Mesenchymal stem cell (in vitro differentiated cells and primary cell): Measurements from ENCODE around the gene NR5A2.

Experiments
- DNase-seq: peaks from one replicate; pipeline ENCODE4 v3.0.0-alpha.2; 2013
- H2AFZ ChIP-seq: one replicate; pipeline ENCODE4 v1.6.1; 2013; ENCODE audit warnings: low read depth, mild to moderate bottlenecking, control low read depth, inconsistent platforms, low read length, moderate library complexity
- H2AK5ac ChIP-seq: 2 replicates; pipeline ENCODE4 v1.6.1; 2013; ENCODE audit warnings: low read length, moderate library complexity, mild to moderate bottlenecking, inconsistent platforms; ENCODE audit not compliant: severe bottlenecking
- H2BK120ac ChIP-seq: one replicate; pipeline ENCODE4 v1.6.1; 2013; ENCODE audit warnings: low read depth, mild to moderate bottlenecking, inconsistent platforms, low read length, moderate library complexity
- H2BK12ac ChIP-seq, 2 experiments: one replicate each; pipeline ENCODE4 v1.6.1; 2013; ENCODE audit warnings: inconsistent platforms in 2 of 2, low read length in 2 of 2, mild to moderate bottlenecking in 2 of 2, moderate library complexity in 2 of 2, control low read depth in 1 of 2
- H2BK15ac ChIP-seq: one replicate; pipeline ENCODE4 v1.6.1; 2013; ENCODE audit warnings: mild to moderate bottlenecking, low read depth, inconsistent platforms; ENCODE audit not compliant: poor library complexity, severe bottlenecking
- H2BK5ac ChIP-seq: 2 replicates; pipeline ENCODE4 v1.6.1; 2013; ENCODE audit warnings: low read depth, mild to moderate bottlenecking, low read length, control low read depth, inconsistent platforms; ENCODE audit not compliant: poor library complexity, severe bottlenecking
- H3K14ac ChIP-seq, 2 experiments: one replicate each; pipeline ENCODE4 v1.6.1; 2013; ENCODE audit warnings: inconsistent platforms in 2 of 2, low read length in 2 of 2, control low read depth in 1 of 2, mild to moderate bottlenecking in 1 of 2, moderate library complexity in 1 of 2
- H3K18ac ChIP-seq, 2 experiments: one replicate each; pipeline ENCODE4 v1.6.1; 2013; ENCODE audit warnings: inconsistent platforms in 2 of 2, low read length in 2 of 2, control low read depth in 1 of 2, low read depth in 1 of 2, mild to moderate bottlenecking in 1 of 2
- H3K23ac ChIP-seq, 2 experiments: one replicate each; pipeline ENCODE4 v1.6.1; 2013; ENCODE audit warnings: inconsistent platforms in 2 of 2, low read length in 2 of 2, mild to moderate bottlenecking in 2 of 2, moderate library complexity in 2 of 2, control low read depth in 1 of 2
- H3K27ac ChIP-seq: 2 replicates; pipeline ENCODE4 v1.5.1; 2013; ENCODE audit warnings: mild to moderate bottlenecking, moderate library complexity, low read length, control low read depth, inconsistent platforms; ENCODE audit not compliant: poor library complexity, severe bottlenecking
- H3K27me3 ChIP-seq, 2 experiments: 2 replicates each; pipeline versions ENCODE4 v1.6.1 to v1.7.0; 2013; ENCODE audit warnings: low read length in 2 of 2, mild to moderate bottlenecking in 2 of 2, moderate library complexity in 2 of 2, control low read depth in 1 of 2, inconsistent platforms in 1 of 2; ENCODE audit not compliant: control insufficient read depth in 1 of 2, insufficient read depth in 1 of 2
- H3K36me3 ChIP-seq, 2 experiments: 2 replicates each; pipeline versions ENCODE4 v1.6.1 to v1.7.0; 2013; ENCODE audit warnings: low read length in 2 of 2, control low read depth in 1 of 2, inconsistent platforms in 1 of 2, low read depth in 1 of 2, mild to moderate bottlenecking in 1 of 2; ENCODE audit not compliant: insufficient read depth in 2 of 2, control insufficient read depth in 1 of 2
- H3K4ac ChIP-seq, 2 experiments: one replicate each; pipeline ENCODE4 v1.6.1; 2013; ENCODE audit warnings: inconsistent platforms in 2 of 2, low read length in 2 of 2, mild to moderate bottlenecking in 2 of 2, moderate library complexity in 2 of 2, control low read depth in 1 of 2, low read depth in 1 of 2
- H3K4me1 ChIP-seq: 2 replicates; pipeline ENCODE4 v1.6.1; 2013; ENCODE audit warnings: low read depth, low read length, control low read depth; ENCODE audit not compliant: control insufficient read depth, insufficient read depth
- H3K4me2 ChIP-seq: 2 replicates; pipeline ENCODE4 v1.6.1; 2013; ENCODE audit warnings: low read length, mild to moderate bottlenecking, inconsistent platforms; ENCODE audit not compliant: poor library complexity, severe bottlenecking
- H3K4me3 ChIP-seq, 2 experiments: 2 replicates each; pipeline versions ENCODE4 v1.5.1 to v1.7.0; 2013; ENCODE audit warnings: low read length in 2 of 2, mild to moderate bottlenecking in 2 of 2, control low read depth in 1 of 2, low read depth in 1 of 2; ENCODE audit not compliant: insufficient read depth in 1 of 2
- H3K79me1 ChIP-seq: replicated peaks from 2 replicates; pipeline ENCODE4 v1.6.1; 2013; ENCODE audit warnings: mild to moderate bottlenecking, control low read depth, low read length, inconsistent platforms; ENCODE audit not compliant: poor library complexity, severe bottlenecking
- H3K9ac ChIP-seq: 2 replicates; pipeline ENCODE4 v1.7.0; 2013; ENCODE audit warnings: mild to moderate bottlenecking, low read length, moderate library complexity
- H3K9me3 ChIP-seq: 2 replicates; pipeline ENCODE4 v1.7.0; 2013; ENCODE audit warnings: mild to moderate bottlenecking, low read length; ENCODE audit not compliant: control insufficient read depth
- H4K8ac ChIP-seq: one replicate; pipeline ENCODE4 v1.6.1; 2013; ENCODE audit warnings: inconsistent platforms, mild to moderate bottlenecking, low read length, moderate library complexity
- H4K91ac ChIP-seq: one replicate; pipeline ENCODE4 v1.6.1; 2013; ENCODE audit warnings: mild to moderate bottlenecking, low read length, inconsistent platforms
- WGBS: methylation state at CpG from one replicate; pipeline ENCODE4 v1.1.7; 2013; ENCODE audit warnings: mixed read lengths; 5-methylcytosine and 5-hydroxymethylcytosine counted together

NR5A2 gene

GRCh38 chr1:200049810-200050209 lies 22.3 kb downstream of the NR5A2 start:
- no peak overlapping the region for H3K4me2 ChIP-seq
- H3K79me1 ChIP-seq: no peaks in the 10 kb centered on the region
- H3K18ac ChIP-seq: no peak overlapping the region
- no peak overlapping the region for H3K14ac ChIP-seq
- H2AK5ac ChIP-seq: no peak overlapping the region
- no peak overlapping the region for H2BK15ac ChIP-seq
- no peak overlapping the region for H4K8ac ChIP-seq
- no peak overlapping the region for H4K91ac ChIP-seq
- H3K27ac ChIP-seq: no peak overlapping the region
- no peak for DNase-seq
- no peak overlapping the region for H3K4me3 ChIP-seq
- no peak overlapping the region for H2BK120ac ChIP-seq
- no peaks in the 10 kb centered on the region for H3K4me1 ChIP-seq
- no peak overlapping the region for H3K23ac ChIP-seq
- 86% methylated on average over 7 of the region's 7 CpGs for WGBS
- H2BK5ac ChIP-seq: no peak overlapping the region
- peaks cover 16 to 18% of the 10 kb centered on the region in 2 experiments for H3K27me3 ChIP-seq
- H3K36me3 ChIP-seq: no peaks in the 10 kb centered on the region
- no peak overlapping the region for H2AFZ ChIP-seq
- H2BK12ac ChIP-seq: no peak overlapping the region
- H3K4ac ChIP-seq: no peak overlapping the region
- no peak overlapping the region for H3K9ac ChIP-seq
- no peaks in the 10 kb centered on the region for H3K9me3 ChIP-seq

DNA sequence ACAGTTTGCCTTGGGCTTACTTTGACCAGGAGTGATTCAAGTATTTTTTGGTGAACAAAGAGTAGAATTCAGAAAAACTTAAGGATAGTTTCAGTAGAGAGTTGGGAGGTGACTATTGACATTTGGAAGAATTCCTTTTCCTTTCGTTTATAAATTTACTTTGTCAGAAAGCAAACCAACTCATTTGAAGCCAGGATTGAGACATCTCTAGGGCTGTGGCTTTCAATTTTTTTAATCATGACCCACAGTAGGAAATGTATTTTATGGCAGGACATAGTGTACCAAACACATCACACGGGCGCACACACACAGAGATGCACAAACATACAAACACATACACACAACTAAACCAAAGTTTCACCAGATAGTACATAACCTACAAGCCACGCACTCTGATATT lies 24.1 kb downstream of the NR5A2 start:
- H4K8ac ChIP-seq: no peak overlapping the region
- no peak overlapping the region for H3K14ac ChIP-seq
- H2BK5ac ChIP-seq: no peak overlapping the region
- peaks cover 12 to 16% of the 10 kb centered on the region in 2 experiments for H3K27me3 ChIP-seq
- H3K4me2 ChIP-seq: no peak overlapping the region
- no peaks in the 10 kb centered on the region for H3K9me3 ChIP-seq
- no peak overlapping the region for H2AFZ ChIP-seq
- no peak overlapping the region for H3K4me3 ChIP-seq
- no peak overlapping the region for H3K27ac ChIP-seq
- H2AK5ac ChIP-seq: no peak overlapping the region
- no peak overlapping the region for H2BK12ac ChIP-seq
- no peak for DNase-seq
- no peak overlapping the region for H3K9ac ChIP-seq
- H3K36me3 ChIP-seq: no peaks in the 10 kb centered on the region
- H3K4me1 ChIP-seq: no peaks in the 10 kb centered on the region
- no peak overlapping the region for H3K18ac ChIP-seq
- no peak overlapping the region for H4K91ac ChIP-seq
- H3K79me1 ChIP-seq: no peaks in the 10 kb centered on the region
- H2BK120ac ChIP-seq: no peak overlapping the region
- H2BK15ac ChIP-seq: no peak overlapping the region
- no peak overlapping the region for H3K23ac ChIP-seq
- 93% methylated on average over 4 of the region's 4 CpGs for WGBS
- no peak overlapping the region for H3K4ac ChIP-seq

DNA sequence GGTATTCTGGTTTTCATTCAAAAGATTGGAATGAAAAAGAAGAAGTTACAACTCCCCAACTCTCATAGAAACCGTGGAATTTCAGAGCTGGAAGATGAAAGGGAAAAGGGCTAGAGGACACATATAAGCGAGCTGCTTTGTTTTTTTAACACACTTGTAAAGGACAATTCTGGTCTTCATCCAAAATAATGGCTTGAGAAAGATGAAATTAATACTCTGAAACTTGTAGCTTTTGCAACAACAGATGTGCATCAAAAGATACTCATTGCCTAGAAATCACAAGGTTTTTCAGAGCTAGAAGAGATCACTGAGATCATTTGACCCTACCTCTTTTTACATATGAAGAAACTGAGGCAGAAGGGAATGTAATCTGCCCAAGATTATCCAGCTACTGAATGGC lies 25.6 kb downstream of the NR5A2 start:
- no peak overlapping the region for H2AFZ ChIP-seq
- WGBS: no CpG with 5 or more reads among the region's 2 CpGs
- H3K23ac ChIP-seq: no peak overlapping the region
- no peak overlapping the region for H4K8ac ChIP-seq
- no peak overlapping the region for H4K91ac ChIP-seq
- no peak overlapping the region for H3K4me3 ChIP-seq
- no peaks in the 10 kb centered on the region for H3K36me3 ChIP-seq
- no peaks in the 10 kb centered on the region for H3K79me1 ChIP-seq
- H2BK15ac ChIP-seq: no peak overlapping the region
- no peaks in the 10 kb centered on the region for H3K9me3 ChIP-seq
- H2BK12ac ChIP-seq: no peak overlapping the region
- no peak overlapping the region for H2BK120ac ChIP-seq
- no peak overlapping the region for H3K14ac ChIP-seq
- H2BK5ac ChIP-seq: no peak overlapping the region
- no peak overlapping the region for H2AK5ac ChIP-seq
- no peak overlapping the region for H3K18ac ChIP-seq
- peaks cover 14 to 16% of the 10 kb centered on the region in 2 experiments for H3K27me3 ChIP-seq
- no peak overlapping the region for H3K4me2 ChIP-seq
- DNase-seq: no peak
- no peak overlapping the region for H3K4ac ChIP-seq
- H3K9ac ChIP-seq: no peak overlapping the region
- H3K27ac ChIP-seq: no peak overlapping the region
- H3K4me1 ChIP-seq: no peaks in the 10 kb centered on the region

DNA sequence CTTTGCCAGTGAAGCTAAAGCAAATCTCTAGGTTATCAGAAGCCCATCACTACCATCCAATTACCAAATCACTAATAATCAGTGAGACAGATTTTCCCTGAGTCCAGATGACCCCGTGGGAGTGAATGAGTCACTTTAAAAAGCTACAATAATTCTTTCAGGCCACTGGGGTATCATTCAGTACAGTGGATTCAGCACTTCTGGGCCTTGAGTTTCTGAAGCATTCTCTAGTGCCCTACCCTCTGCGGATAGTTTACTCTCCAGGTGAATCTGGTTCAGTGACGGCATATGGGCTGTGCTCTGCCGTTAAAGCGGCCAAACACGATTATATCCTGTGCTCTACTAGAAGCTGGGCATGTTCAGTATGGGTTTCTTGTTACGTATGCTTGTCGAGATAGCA lies 26.1 kb downstream of the NR5A2 start:
- Histone ChIP-seq H3K27ac (no peak overlapping the region), H3K9ac (no peak overlapping the region), H2BK120ac (no peak overlapping the region), H3K14ac (no peak overlapping the region), H3K9me3 (no peaks in the 10 kb centered on the region), H3K27me3 (peaks cover 9 to 11% of the 10 kb centered on the region in 2 experiments), H3K4ac (no peak overlapping the region), H3K79me1 (no peaks in the 10 kb centered on the region), H2BK15ac (no peak overlapping the region), H2BK12ac (no peak overlapping the region), H3K36me3 (no peaks in the 10 kb centered on the region), H3K23ac (no peak overlapping the region), H4K8ac (no peak overlapping the region), H3K4me3 (no peak overlapping the region), H3K18ac (no peak overlapping the region), H3K4me2 (no peak overlapping the region), H2AFZ (no peak overlapping the region), H2BK5ac (no peak overlapping the region), H2AK5ac (no peak overlapping the region), H4K91ac (no peak overlapping the region), H3K4me1 (no peaks in the 10 kb centered on the region)
- DNase-seq: no peak
- WGBS: 89% methylated on average over 8 of the region's 8 CpGs
